Right lung (tissue), 5 donors: ENCODE results near the gene FAHD1. TPM values are rescaled to one million over a fixed set of nuclear protein-coding genes. Genes with fewer than 3 reads are reported as not detected.
"Not testable (repeated sequence)": the region's sequence is repeated elsewhere in the genome, so short reads cannot be mapped to it uniquely, and the experiment has no call there.

Source experiments
- DNase-seq, 2 donors: peaks; one replicate each; pipeline ENCODE4 v3.0.0-alpha.2; 2013
- polyA plus RNA-seq, 5 donors: library from polyadenylated mRNA; unstranded; fragments of 120-200 nt; gene quantifications; one replicate each; pipeline versions ENCODE4 v1.2.1 to v1.2.3, GENCODE V29; 2013; ENCODE audit warnings: inconsistent platforms in 1 of 5, low replicate concordance in 1 of 5; ENCODE audit not compliant: insufficient read length in 5 of 5, insufficient read depth in 1 of 5

The FAHD1 gene
- polyA plus RNA-seq, 5 donors: 16.2 to 25.2 (median 16.9) TPM

DNA sequence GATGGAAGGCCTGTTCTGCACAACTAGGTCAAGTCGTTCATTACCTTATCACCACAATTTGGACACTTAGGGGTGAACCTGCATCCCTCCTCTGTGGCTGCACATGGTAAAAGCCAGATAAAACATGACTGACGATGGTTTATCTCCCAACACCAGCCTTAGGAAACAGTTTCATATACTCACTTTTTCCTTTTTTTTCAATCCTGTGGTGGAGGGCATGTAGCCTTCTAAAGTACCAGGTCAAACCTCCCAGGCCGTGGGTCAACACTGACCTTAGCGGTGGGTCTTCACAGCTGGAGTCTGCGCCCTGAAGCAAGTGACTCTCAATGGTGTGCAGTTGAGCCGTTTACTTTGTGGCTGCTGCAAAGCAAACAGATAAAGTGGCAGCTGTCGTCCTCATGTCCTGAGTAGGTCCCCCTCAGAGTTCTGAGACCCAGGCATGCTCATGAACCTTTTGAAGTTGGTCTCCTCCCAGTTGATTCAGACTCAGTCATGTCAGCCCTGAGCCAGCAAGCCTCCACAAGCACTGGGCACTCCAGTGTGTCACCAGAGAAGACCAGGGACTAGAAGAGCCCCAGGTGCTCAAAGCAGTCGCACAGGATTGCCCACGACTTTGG lies 5.9 kb downstream of the FAHD1 start:
- no peak for DNase-seq

DNA sequence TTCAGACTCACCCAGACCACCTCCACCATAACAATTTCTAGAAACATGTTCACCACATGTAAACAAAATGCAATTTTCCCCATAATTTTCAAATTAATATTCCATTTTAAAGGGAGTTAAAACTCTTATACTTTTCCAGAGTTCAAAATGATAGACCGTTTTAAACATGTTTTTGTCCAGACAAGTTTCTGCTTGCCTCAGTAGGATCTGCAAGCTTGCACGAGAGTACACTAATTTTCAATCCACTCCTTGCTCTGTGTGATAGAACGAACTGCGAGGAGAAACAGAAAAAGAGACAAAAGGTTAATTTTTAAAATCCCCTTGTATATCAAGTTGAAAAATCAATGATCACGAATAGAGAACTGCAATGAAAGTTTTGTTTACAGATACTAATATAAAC lies 7.1 kb downstream of the FAHD1 start:
- no peak for DNase-seq

DNA sequence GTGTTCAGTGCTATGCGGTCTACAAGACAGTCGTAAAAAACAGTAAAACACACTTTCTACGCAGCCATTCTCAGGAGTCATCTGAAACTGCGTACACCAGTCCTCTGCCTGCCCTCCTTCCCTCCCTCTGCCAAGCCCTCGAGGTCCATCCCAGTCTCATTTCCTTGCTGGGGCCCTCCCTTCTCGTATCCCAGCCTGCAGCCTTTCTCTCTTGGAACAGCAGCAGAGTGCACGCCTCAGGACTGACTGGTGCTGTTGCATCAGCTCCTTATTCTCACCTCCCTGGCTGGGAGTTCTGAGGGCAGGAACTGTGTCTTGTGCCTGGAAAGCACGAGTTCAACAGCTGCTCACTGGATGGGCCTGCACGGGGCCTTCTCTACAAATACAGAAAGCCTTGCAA lies 12.5 kb downstream of the FAHD1 start:
- no peak for DNase-seq

DNA sequence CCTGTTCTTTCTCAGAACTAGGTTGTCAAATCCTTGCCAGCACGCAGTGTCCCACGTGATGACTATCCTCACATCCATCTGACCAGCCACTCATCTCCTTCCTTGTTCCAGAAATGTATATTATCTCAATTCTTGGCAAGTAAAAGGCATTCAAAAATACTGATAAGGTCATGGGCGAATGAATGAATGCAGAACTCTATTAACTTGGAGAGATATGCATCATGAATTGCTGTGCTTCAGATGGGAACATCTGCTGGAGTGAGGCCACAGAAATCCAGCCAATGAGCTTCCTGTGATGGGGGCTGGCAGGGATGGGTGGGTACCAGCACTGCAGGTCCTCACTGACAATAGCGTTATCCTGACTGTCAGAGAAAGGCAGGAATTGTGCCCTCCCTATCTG lies 19.0 kb downstream of the FAHD1 start:
- no peak for DNase-seq

DNA sequence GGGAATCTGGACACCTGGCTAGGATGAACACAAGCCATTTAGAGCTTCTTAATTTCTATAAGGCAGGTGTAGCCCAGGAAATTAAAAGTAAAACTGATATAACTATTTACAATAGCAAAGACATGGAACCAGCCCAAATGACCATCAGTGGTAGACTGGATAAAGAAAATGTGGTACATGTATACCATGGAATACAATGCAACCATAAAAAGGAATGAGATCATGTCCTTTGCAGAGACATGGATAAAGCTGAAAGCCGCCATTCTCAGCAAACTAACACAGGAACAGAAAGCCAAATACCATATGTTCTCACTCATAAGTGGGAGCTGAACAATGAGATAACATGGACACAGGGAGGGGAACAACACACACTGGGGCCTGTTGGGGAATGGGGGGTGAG lies 19.4 kb downstream of the FAHD1 start:
- DNase-seq: no peak

DNA sequence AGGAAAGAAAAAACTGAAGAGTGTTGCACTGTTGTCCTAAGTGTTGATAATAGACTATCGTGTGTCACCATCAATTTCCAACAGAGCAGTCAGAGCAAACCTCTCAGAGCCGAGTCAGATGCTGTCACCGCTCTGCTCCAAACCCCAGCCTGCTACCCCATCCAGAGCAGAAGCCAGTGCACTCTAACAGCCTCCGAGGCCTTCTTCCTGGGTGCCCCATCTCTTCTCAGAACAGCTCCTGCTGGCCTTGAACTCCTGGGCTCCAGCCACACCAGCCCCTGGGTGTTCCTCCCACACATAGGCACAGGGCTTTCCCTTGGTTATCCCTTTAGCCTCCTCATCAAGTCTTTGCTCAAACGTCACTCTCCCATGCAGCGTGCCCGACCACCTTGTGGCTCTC lies 24.0 kb downstream of the FAHD1 start:
- no peak for DNase-seq

DNA sequence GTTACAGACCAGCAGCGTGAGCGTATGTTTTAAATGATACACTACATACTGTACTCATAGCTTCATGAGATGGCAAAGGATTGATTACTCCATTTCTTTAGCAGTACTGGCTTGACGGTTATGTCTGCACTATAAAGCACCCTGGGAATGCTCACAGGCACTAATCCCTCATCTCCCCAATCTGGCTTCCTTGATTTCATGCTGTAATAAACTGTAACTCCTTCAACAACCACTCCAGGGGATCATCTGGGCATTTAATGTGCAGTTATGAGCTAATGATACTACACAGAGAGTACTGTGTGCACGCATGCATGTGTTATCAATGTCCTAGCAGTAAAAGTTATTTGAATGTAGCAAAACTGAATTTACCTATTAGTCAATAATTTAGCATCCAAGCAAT lies 24.8 kb downstream of the FAHD1 start:
- DNase-seq: no peak

DNA sequence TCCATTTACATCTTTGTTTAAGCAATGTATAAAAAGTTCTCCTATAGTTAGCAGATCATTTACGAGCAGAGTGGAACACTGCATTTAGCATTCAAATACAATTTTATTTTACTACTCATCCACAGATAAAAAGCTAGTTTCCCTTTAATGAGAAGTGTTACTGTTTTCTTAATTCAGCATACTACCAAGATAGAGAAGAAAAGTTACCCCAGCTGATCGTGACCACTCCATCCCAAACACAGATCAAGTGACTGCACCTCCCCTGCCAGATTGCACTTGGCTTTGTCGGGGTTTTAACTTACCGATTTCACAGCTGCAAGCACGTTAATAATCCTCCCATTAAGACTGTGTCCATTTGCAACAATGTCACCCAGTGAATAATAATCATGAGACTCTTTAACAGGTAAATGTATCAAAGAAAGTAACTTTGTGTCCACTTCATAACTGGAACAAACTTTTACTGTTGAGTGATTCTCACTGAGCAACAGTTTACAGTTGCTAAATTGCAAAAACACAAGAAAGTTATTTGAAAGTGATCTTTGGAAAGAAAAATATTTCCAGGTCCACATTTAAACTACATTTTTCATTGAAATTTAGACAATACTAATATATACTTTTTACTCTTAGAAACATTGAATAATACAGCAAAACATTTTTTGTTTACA lies 30.6 kb downstream of the FAHD1 start:
- DNase-seq: no peak

DNA sequence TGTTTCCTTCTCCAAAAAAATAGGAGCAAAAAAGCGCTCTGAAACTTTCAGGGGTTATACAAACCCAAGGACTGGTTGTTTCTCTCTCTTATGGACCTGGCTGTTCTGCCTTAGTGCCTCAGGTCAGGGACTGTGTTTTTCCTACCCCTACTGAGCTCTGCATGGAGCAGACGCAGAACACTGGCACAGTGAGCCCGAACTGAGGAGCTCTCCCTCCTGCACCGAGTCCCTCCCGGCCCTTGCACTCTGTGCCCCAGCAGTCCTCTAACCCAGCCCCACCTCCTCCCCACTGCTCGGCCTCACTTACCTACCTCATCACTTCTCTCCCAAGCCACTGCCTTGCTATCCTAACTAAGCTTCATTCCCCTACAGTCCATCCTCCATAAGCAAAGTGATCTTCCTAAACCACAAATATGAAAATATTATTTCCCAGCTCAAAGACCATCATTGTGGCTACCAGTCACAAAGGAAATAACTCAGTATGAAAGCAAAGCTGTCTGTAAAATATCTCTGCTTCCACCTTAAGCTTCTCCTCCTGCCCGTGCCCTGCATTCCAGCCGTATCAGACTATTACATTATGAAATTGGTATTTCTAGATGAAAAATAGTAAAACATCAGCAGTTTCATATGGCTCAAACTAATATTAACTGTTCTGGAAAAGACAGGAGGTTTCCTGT lies 31.3 kb downstream of the FAHD1 start:
- no peak for DNase-seq

DNA sequence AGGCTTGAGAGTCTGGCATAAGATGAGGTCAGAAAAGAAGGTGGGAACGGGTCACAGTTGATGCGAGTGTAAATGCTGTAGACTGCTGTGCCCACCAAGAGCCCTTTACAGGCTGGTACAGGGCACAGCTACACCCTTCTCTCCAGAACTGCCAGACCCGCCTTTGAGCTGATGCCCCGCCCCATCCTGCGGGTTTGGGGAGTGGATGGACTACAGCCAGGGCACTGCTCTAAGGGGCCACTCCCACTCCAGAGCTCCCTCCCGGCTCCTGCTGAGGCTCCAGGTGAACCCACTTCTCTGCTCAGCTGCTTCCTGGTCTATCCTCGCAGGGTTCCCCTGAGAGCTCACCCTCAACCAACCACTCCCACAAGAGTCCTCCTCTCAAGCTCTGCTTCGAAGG lies 32.6 kb downstream of the FAHD1 start:
- DNase-seq: no peak

DNA sequence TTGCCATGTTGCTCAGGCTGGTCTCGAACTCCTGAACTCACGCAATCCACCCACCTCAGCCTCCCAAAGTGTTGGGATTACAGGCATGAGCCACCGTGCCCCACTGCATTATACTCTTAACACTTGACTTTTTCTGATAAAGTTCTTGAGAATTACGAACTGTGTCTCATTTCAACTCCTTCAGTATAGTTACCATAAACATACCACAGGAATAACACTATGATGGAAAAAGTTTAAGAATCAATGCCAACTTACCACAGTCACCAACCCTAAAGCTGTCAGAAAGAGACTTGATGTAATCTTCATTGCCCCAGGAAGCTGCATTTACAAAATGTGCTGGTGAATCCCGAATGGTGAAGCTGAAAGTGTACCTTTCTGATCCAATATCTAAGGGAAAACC lies 34.7 kb downstream of the FAHD1 start:
- no peak for DNase-seq

DNA sequence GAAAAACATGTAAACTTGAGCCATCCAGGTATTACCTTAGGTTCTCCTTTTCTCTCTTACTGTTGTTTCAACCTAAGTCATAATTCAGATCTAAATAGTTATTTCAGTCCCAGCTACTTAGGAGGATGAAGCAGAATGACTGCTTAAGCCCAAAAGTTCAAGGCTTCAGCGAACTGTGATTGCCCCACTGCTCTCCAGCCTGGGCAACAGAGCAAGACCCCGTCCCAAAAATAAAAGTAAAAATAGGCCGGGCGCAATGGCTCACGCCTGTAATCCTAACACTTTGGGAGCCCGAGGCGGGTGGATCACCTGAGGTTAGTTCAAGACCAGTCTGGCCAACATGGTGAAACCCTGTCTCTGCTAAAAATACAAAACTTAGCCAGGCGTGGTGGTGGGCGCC lies 35.4 kb downstream of the FAHD1 start:
- DNase-seq: no peak

DNA sequence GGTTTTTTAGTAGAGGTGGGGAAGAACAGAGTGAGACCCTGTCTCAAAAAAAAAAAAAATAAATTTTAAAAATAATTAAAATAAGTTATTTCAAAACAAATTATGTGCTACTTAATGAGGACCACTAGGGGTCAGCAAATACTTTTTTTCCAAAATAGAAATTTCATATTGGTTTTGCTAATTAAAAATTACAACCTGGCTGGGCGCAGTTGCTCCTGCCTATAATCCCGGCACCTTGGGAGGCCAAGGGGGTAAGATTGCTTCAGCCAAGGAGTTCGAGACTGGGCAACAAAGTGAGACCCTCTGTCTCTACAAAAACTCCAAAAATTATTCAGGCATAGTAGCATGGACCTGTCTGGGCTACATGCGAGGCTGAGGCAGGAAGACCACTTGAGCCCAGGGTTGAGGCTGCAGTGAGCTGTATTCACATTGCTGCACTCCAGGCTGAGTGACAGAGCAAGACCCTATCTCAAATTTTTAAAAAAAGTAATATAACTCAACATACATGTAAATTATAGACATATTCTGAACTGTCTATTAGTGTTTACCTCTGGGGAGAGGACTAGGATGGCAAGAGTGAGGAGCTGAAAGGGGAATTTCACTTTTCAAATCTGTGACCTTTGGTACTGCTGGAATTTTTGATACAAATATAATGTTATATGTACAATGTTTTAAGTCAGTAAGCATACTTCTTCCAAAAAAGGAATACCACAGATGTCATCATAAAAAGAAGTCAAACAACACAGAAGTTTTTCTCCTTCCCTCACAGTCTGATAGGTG lies 36.9 kb downstream of the FAHD1 start:
- peak; percentile 17 to 19 for DNase-seq

DNA sequence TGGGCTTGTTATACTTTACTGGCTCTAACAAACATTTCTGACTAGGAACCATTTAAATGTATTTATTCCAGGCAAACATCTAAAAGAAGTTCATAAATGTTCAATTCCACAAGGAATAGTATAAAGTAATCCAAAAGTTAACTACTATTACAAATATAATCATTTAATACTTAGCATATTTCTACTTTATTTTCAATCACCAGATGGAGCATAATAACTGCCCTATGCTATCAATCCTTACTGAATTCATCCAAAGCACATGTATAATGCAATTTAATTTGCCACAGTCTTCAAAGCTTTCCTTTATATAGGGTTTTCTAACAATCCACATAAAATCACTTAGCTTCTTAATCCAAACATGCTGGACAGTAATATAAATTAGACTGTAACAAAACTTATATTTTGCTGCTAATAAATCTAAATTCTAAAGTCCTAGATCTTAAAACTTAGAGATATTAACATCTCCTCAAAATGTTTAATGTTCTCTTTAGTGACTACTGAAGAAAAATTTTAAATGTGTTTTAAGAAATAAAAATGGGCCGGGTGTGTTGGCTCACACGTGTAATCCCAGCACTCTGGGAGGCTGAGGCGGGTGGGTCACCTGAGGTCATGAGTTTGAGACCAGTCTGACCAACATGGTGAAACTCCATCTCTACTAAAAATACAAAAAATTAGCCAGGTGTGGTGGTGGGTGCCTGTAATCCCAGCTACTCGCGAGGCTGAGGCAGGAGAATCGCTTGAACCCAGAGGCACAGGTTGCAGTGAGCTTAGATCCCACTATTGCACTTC lies 39.1 kb downstream of the FAHD1 start:
- DNase-seq: no peak

DNA sequence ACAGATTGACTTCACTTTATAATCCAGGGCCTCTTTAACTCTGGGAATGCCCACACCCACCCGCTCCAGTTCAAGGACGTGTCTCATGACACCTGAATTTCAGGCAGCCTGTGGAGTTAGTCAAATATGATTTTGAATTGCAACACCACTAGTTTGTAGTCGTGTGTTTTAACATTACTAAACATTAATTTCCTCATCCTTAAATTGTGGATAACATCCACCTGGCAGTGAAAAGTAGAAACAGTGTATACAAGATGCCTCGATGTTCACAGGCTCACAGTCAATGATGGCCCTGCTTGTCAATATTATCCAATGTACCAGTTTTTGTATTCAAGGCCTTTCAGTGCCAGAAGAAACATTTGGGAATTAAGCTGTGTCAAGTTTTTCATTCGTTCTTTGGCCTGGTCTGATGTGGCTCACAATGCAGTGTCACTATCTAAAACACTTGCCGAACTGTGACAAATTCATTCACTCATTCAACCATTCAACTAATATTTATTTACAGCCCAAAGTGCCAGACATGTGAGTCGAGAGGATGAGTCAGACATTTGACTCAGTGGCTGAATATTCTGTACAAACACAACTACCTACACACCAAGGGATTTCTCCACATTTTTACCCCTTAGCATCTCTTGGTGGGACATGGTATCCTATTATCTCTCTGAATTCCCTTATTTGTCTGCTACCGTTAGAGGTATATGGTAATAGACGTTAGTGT lies 43.5 kb downstream of the FAHD1 start:
- no peak for DNase-seq

DNA sequence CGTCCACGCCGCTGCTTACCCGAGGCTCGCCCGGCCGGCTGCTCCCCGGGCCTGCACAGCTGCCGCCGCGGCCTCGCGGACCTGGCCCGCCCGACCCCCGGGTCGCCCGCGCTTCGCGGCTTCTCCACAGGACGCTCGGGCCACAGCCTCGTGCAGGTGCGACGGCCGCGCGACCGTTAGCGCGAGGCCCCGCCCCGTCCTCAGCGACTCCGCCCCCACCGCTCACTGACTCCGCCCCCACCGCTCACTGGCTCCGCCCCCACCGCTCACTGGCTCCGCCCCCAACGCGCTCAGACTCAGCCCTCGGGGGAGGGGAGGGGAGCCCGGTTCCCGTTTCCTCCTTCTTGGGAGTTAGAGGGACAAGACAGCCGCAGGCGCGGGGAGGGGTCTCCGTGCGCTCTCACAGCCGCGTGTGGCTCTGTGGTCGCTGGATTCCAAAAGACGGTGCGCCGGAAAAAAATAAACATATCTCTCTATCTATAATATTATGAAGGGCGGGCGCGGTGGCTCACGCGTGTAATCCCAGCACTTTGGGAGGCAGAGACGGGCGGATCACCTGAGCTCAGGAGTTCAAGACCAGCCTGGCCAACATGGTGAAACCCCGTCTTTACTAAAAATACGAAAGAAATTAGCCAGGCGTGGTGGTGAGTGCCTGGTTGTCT lies 45.1 kb downstream of the FAHD1 start, which contains the start of gene MEIOB:
TSS of gene MEIOB (minus strand) at position 191 of the 662 bp plus-strand sequence. CDS start 3,989 bp downstream, outside the sequence.
- no peak for DNase-seq

DNA sequence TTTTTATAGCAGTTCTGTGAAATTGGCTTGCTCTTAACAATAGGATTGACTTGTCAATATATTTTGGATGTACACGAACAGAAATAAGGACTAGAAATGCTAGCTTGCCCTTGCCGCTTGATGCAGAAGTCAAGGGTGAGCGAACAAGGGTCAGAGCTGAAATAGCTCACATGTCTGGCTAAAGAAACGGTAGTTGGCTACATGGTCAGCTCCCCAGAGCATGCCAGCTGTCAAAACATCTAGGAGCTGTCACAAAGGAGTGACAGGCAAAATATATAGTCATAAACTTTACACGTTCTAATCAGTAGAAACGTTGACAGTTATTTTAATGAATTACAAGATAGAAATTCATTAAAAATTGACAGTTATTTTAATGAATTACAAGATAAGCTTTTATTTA lies 47.8 kb downstream of the FAHD1 start:
- no peak for DNase-seq

DNA sequence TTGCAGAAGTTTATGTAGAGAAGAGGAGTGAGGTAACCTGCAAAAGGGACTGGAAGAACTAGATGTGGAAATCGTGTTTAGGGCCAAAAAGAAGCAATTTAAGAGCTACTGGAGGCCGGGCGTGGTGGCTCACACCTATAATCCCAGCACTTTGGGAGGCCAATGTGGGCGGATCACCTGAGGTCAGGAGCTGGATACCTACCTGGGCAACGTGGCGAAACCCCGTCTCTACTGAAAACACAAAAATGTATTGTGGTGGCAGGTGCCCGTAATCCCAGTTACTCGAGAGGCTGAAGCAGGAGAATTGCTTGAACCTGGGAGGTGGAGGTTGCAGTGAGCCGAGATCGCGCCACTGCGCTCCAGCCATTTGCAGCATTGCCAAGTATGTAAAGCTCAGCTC lies 49.1 kb downstream of the FAHD1 start:
- DNase-seq: not testable (repeated sequence)

DNA sequence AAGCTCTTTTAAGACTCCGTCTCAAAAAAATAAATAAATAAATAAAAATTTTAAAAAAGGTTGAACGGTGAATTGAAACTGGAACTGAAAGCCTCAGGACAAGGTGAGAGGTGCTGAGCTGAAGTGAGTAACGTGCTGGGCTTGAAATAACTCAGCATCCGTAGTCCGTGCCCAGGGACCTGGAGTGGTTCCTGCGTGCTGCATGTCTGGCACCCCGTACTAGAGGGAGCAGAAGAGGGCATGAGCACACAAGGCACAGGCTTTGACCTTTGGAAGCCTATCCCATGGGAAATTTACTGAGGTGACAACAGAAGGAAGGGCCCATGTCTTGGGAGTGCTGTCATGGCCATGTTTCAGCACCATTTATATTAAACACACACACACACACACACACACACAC lies 49.5 kb downstream of the FAHD1 start:
- DNase-seq: no peak

DNA sequence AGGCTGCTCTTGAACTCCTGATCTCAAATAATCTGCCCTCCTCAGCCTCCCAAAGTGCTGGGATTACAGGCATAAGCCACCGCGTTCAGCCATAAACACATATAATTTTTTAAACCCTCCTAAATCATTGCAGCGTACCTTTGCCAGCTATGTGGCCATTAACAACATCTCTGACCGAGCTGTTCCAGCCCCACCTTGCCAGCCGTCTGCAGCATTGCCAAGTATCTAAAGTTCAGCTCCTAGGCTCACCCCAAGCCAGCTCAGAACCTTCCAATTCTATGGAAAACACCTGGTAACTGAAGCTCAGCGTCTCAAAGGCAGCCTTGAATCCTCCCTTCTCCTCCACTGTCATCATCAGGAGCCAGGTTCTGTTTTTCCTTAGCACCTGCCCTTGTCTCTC lies 50.1 kb downstream of the FAHD1 start:
- DNase-seq: no peak
